HG03571 (cell line): ENCODE measurements around the gene RCC1.
"Not testable (repeated sequence)": the region's sequence is repeated elsewhere in the genome, so short reads cannot be mapped to it uniquely, and the experiment has no call there.

Experiments
- ATAC-seq: cut with Tn5 transposase; IDR thresholded peaks from one replicate; pipeline ENCODE4 v1.9.1; 2021; ENCODE audit not compliant: unreplicated experiment

RCC1 gene

GRCh38 chr1:28505406-28506187 is at the start of gene RCC1:
TSS of gene RCC1 (plus strand) at chr1:28506043. CDS start at chr1:28529867, 23,824 bp downstream.
- ATAC-seq = peak; percentile 70

- ATAC-seq = no peak
These were observed 49.8 kb upstream of the RCC1 start for GRCh38 chr1:28456078-28456477.

GRCh38 chr1:28457678-28458077 is 48.2 kb upstream of the RCC1 start:
- ATAC-seq = no peak

- ATAC-seq = no peak
These were observed 47.3 kb upstream of the RCC1 start for GRCh38 chr1:28458237-28459228.

DNA sequence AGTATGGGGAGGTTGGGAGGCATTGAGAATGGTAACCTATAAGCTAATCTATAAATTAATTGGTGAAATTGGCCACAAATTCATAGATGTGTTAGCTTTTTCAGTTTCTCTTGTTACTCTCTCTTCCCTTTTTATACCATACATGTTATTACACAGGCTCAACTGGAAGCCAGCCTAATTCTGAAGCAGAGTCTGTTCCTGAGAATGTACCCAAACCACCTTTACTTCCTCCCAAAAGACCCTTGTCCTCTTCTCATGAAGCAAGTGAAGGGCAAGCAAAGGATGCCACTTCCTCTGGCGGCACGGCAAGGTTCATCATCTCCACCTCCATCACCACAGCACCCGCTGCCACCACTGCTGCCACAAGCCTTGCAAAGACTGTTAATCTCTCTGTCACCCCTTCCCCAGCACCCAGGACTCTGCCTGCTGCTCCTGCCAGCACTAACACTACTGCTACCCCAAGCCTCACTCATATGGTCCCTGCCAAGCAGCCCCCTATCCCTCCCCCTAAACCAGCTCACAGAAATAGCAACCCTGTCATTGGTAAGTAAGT is 39.5 kb upstream of the RCC1 start:
- no peak for ATAC-seq

GRCh38 chr1:28470146-28470545 is 35.7 kb upstream of the RCC1 start:
- no peak for ATAC-seq

- not testable (repeated sequence) for ATAC-seq
These were observed 26.3 kb upstream of the RCC1 start for GRCh38 chr1:28479497-28479896.

- no peak for ATAC-seq
These were observed 25.5 kb upstream of the RCC1 start for GRCh38 chr1:28480308-28480707.

DNA sequence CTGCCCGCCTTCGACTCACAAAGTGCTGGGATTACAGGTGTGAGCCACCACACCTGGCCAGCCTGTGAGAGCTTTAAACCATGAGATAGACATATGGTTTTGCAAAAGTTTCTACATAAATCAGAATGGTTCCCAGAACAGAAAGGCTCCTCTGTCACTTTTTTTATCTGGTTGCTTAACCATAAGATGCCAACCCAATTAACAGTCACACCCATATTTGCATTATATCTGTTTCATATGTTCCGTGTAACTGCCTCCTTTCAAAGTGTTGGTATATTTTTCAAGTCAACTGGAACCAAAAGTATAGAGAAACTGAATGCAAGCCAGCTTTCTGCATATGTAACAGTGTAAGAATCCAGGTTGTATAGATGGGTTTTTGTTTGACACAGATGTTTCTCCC is 23.7 kb upstream of the RCC1 start:
- no peak for ATAC-seq

DNA sequence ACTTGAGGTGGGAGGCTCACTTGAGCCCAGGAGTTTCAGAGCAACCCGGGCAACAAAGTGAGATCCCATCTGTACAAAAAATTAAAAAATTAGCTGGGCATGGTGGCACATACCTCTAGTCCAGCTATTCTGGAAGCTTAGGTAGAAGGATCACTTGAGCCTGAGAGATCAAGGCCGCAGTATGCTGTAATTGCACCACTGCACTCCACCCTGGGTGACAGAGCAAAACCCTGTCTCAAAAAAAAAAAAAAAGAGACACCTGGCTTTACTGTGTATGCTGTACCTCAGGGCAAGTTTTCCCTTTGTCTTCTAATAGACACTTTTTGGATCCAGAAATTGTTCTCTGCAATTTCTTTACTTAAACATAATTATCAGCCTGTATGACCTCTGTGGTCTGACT is 23.1 kb upstream of the RCC1 start:
- no peak for ATAC-seq

- ATAC-seq = no peak
These were observed 11.1 kb upstream of the RCC1 start for GRCh38 chr1:28494737-28495136.

DNA sequence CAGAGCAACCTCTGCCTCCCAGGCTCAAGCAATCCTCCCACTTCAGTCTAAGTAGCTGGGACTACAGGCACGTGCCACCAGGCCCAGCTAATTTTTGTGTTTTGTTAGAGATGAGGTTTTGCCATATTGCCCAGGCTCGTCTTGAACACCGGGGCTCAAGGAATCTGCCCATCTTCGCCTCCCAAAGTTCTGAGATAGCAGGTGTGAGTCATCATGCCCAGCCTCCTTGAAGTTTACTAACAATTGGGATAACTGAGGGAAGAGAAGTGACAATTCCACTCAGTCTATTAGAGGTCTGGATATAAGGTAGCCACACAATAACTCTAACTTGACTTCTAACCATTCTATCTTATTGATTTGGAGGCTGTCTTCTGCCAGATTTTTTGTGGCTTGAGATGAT is 6.3 kb upstream of the RCC1 start:
- ATAC-seq = no peak

- no peak for ATAC-seq
These were observed 3.9 kb upstream of the RCC1 start for GRCh38 chr1:28501925-28502324.

DNA sequence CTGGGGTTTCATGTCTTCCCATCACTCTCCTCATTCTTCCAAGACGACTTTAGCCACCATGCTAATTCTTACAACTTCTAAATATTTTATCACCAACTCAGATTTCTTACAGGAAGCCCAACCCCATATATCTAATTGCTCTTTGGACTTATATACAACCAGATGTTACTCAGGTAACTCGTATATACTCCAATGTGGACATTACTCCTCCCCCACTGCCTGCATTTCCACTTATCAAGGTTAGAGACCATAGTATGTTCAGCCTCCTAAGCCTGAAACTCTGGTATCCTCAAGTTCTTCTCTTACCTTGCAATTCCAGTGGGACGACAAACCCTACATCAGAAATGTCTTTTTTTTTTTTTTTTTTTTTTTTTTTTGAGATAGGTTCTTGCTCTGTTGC is 2.7 kb upstream of the RCC1 start:
- no peak for ATAC-seq

DNA sequence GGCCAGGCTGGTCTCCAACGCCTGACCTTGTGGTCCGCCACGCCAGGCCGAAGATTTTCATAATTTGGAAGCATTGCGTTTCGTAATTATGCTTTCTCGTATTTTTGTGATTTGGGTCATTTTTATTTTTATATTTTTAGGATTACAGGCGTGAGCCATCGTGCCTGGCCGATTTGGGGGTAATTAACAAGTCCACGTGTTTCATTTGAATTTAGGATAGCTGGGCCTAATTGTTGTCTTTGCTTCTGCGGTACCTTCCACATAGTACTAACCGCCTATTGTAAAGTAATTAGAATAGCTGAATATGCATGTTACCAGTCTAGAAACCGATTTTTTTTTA is 1.0 kb downstream of the RCC1 start:
- no peak for ATAC-seq

GRCh38 chr1:28507247-28507645 is 1.4 kb downstream of the RCC1 start:
- no peak for ATAC-seq

GRCh38 chr1:28507646-28508434 is 2.0 kb downstream of the RCC1 start:
- ATAC-seq = no peak

DNA sequence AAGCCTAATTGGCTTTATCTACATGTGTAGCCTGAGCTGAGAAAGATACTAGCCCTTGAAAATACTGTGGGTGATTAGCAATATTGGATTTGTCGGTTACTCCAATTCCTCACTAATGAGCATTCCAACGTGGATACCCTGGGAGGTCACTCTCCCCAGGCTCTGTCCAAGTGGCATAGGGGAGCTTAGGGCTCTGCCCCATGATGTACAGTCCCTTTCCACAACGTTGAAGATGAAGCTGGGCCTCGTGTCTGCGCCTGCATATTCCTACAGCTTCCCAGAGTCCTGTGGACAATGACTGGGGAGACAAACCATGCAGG is 2.6 kb downstream of the RCC1 start:
- ATAC-seq = no peak

DNA sequence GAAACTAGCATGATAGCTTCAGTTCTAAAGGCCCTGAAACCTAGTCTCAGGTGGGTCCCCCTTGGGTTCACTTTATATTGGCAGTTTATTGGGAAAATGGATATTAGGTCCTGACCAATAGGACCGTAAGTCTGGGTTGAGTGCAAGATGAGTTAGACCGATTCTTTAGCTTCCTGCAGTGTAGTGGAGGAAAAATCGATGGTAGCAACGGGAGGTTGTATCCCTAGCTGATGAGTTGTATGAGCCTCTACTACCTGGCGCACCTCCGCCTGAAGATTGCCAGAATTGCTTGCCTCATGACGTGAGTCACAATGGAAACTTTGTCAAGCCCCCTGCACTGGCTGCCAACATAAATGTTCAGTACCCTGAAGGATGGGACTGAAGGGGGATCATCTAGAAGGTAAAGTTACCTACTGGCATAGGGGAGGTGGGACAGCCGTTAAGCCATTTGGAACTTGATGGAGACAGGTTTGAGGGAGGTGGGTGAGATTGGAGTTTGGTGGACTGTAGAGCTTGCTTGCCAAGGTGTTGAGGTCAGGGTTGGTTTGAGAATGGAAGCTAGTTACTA is 3.9 kb downstream of the RCC1 start:
- no peak for ATAC-seq

- no peak for ATAC-seq
These were observed 4.6 kb downstream of the RCC1 start for GRCh38 chr1:28510273-28510969.
